Ascending aorta (tissue), 2 donors: ENCODE measurements around the gene PDGFB. TPM values are rescaled to one million over a fixed set of nuclear protein-coding genes. Genes with fewer than 3 reads are reported as not detected.

ENCODE experiments used
- DNase-seq, 2 donors: peaks; one replicate each; pipeline ENCODE4 v3.0.0-alpha.2; 2019; ENCODE audit warnings: low spot score in 2 of 2
- H3K27ac ChIP-seq, 2 donors: fragments of 200-600 bp; sonication (generic); one replicate each; pipeline ENCODE4 v1.5.1; 2016 to 2017; ENCODE audit warnings: mild to moderate bottlenecking in 1 of 2
- H3K27me3 ChIP-seq: fragments of 200-600 bp; sonication (generic); one replicate; pipeline ENCODE4 v1.5.1; 2017
- H3K36me3 ChIP-seq, 2 donors: fragments of 200-600 bp; sonication (generic); one replicate each; pipeline ENCODE4 v1.5.1; 2016
- H3K4me1 ChIP-seq, 2 donors: fragments of 200-600 bp; sonication (generic); one replicate each; pipeline ENCODE4 v1.5.1; 2016 to 2017; ENCODE audit warnings: mild to moderate bottlenecking in 1 of 2
- H3K4me3 ChIP-seq, 2 donors: fragments of 200-600 bp; sonication (generic); one replicate each; pipeline ENCODE4 v1.5.1; 2016 to 2017; ENCODE audit warnings: mild to moderate bottlenecking in 1 of 2
- H3K9me3 ChIP-seq, 2 donors: fragments of 200-600 bp; sonication (generic); one replicate each; pipeline ENCODE4 v1.5.1; 2016
- CTCF ChIP-seq, 3 experiments: fragments of 200-600 bp in 2 of 3; fragments of 450-650 bp in 1 of 3; sonication (generic) in 2 of 3; IDR thresholded peaks; one replicate each; pipeline ENCODE4 v1.5.1; 2016 to 2019; ENCODE audit warnings: antibody characterized with exemption in 3 of 3, mild to moderate bottlenecking in 1 of 3, moderate library complexity in 1 of 3
- intact Hi-C: fragments of 100-400 bp; cut with DNase I; formaldehyde crosslinking; loops from one replicate; pipeline ENCODE4 v1.15.1; 2023
- total RNA-seq: library from RNA; depleted of rRNA; stranded (reverse); fragments of >200 nt; gene quantifications from one replicate; pipeline ENCODE4 v1.1.0, GENCODE V29; 2016

PDGFB gene
- total RNA-seq, 1 donor from 2014 or later: 8.9 TPM

GRCh38 chr22:39216143-39216490 is 28.7 kb downstream of the PDGFB start:
- Histone ChIP-seq H3K4me1 (no peaks in the 10 kb centered on the region), H3K9me3 (no peaks in the 10 kb centered on the region), H3K4me3 (no peak overlapping the region), H3K36me3 (no peaks in the 10 kb centered on the region), H3K27ac (no peak overlapping the region), H3K27me3 (no peaks in the 10 kb centered on the region)
- TF ChIP-seq CTCF (IDR thresholded peaks at IDR 0.05): no peak
- peak in 1 of 2 donors; percentile 52 for DNase-seq
- intact Hi-C loops: no loop called here

- peak in 1 of 2 donors; percentile 50 for DNase-seq
- intact Hi-C loops: no loop called here
- H3K27me3 ChIP-seq: no peaks in the 10 kb centered on the region
- H3K4me3 ChIP-seq: no peak overlapping the region
- H3K27ac ChIP-seq: no peak overlapping the region
- peak in 2 of 3 experiments; percentile 17 to 36 for TF ChIP-seq CTCF (IDR thresholded peaks at IDR 0.05)
- H3K4me1 ChIP-seq: no peaks in the 10 kb centered on the region
- H3K9me3 ChIP-seq: no peaks in the 10 kb centered on the region
- no peaks in the 10 kb centered on the region for H3K36me3 ChIP-seq
These were observed 29.2 kb downstream of the PDGFB start for GRCh38 chr22:39215426-39216142.

GRCh38 chr22:39215070-39215396 is 29.7 kb downstream of the PDGFB start:
- H3K4me3 ChIP-seq: no peak overlapping the region

GRCh38 chr22:39214383-39215069 is 30.3 kb downstream of the PDGFB start:
- DNase-seq: peak in 1 of 2 donors; percentile 60
- Histone ChIP-seq H3K36me3 (no peaks in the 10 kb centered on the region), H3K4me3 (no peak overlapping the region), H3K27ac (no peak overlapping the region), H3K27me3 (no peaks in the 10 kb centered on the region), H3K4me1 (no peaks in the 10 kb centered on the region), H3K9me3 (no peaks in the 10 kb centered on the region)
- intact Hi-C loops: no loop called here
- no peak for TF ChIP-seq CTCF (IDR thresholded peaks at IDR 0.05)

More at GRCh38 chr22:39215070-39215396, 29.7 kb downstream of the PDGFB start:
- no peak for TF ChIP-seq CTCF (IDR thresholded peaks at IDR 0.05)
- no peaks in the 10 kb centered on the region for H3K9me3 ChIP-seq
- DNase-seq: peak in 1 of 2 donors; percentile 28
- no peaks in the 10 kb centered on the region for H3K4me1 ChIP-seq
- no peaks in the 10 kb centered on the region for H3K36me3 ChIP-seq
- intact Hi-C loops: no loop called here
- H3K27me3 ChIP-seq: no peaks in the 10 kb centered on the region
- H3K27ac ChIP-seq: no peak overlapping the region

- Histone ChIP-seq H3K27me3 (no peaks in the 10 kb centered on the region), H3K36me3 (no peaks in the 10 kb centered on the region), H3K4me1 (no peaks in the 10 kb centered on the region), H3K27ac (no peak overlapping the region), H3K4me3 (no peak overlapping the region), H3K9me3 (no peaks in the 10 kb centered on the region)
- DNase-seq: peak in 1 of 2 donors; percentile 31
- TF ChIP-seq CTCF (IDR thresholded peaks at IDR 0.05): no peak
- intact Hi-C loops: no loop called here
These were observed 30.8 kb downstream of the PDGFB start for GRCh38 chr22:39214006-39214382.
